ENCODE results near the gene POLE.

DNA sequence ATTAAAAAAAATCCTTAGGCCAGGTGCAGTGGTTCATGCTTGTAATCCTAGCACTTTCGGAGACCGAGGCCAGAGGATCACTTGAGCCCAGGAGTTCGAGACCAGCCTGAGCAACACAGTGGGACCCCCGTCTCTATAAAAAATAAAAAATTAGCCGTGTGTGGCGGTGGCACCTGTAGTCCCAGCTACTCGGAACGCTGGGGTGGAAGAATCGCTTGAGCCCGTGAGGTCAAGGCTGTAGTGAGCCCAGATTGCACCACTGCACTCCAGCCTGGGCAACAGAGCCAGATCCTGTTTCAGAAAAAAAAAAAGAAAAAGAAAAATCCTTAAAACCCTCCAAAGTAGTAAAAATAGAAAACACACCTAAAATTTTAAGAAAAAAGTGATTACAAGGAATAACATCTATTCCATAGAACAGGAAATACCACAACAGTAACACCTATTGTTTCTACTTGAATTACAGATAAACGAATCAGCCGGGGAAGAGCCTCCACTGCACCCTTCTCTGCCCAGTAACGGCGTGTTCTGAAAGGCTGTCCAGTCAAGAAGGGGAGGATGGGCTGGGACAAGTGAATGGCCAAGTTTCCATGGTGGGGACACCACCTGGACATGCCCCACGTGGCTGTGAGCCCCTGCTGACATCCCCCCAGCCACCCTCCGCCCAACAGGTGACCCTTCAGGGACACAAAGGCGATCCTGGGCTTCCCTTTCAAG is 17.8 kb downstream of the POLE start:
- TF ChIP-seq POLR2AphosphoS5 (IDR thresholded peaks at IDR 0.05; ENCODE audit: insufficient read depth in 1 of 2, low read depth in 1 of 2) (no peak), CTCF (IDR thresholded peaks at IDR 0.05) (no peak)

All from vagina (tissue), 2 donors.